Stomach (tissue), 4 donors: ENCODE data around the gene FCN2.

Source experiments
- CTCF ChIP-seq, 7 experiments: fragments of 450-650 bp in 4 of 7; fragments of 200-600 bp in 3 of 7; sonication (generic) in 3 of 7; IDR thresholded peaks; one replicate each; pipeline ENCODE4 v1.5.1; 2016 to 2019; ENCODE audit warnings: antibody characterized with exemption in 7 of 7, control low read depth in 2 of 7, mild to moderate bottlenecking in 1 of 7
- POLR2A ChIP-seq, 4 donors: fragments of 450-650 bp; IDR thresholded peaks; one replicate each; pipeline ENCODE4 v1.6.1; 2016; ENCODE audit warnings: antibody characterized with exemption in 4 of 4, control low read depth in 2 of 4, mild to moderate bottlenecking in 1 of 4, moderate library complexity in 1 of 4
- POLR2AphosphoS5 ChIP-seq, 3 donors: sonication (generic); formaldehyde crosslinking; IDR thresholded peaks; one replicate each; pipeline ENCODE4 v1.6.1; 2016; ENCODE audit warnings: antibody characterized with exemption in 3 of 3

DNA sequence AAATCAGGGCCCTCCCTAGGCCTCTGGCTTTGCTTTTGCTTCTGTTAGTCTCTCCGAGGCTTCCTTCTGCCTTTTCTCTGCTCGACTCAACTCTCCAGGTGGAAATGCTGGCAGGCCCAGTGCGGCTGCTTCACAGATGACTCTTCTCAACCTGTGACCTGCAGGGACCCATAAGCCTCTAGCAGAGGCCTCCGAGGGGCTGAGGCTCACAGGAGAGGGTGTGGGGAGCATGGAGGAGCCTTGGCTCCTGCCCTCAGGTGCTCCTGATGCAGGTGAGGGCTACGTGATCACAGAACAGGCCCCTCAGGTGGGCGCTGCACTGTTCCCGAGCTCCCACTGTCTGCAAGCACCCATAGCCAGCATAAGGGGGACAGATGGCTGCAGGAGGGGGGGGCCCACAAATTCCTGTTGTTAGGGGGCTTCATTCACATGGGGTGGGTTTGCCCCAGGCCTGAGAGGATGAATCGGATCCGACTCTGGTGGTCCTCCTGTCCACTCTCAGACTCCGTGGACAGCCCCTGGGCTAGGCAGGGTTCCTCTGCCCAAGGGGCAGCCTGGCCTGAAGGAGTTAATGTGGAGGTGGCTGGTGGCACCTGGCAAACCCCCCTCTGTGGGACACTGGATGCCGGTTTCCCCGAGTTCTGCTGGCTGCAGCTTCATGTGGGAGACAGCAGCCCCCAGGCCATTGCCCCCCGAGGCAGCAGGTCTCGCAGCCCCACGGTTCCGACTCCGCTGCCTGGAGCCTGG, 10.9 kb upstream of the FCN2 start:
- no peak for TF ChIP-seq POLR2AphosphoS5 (IDR thresholded peaks at IDR 0.05)
- TF ChIP-seq POLR2A (IDR thresholded peaks at IDR 0.05) = no peak
- TF ChIP-seq CTCF (IDR thresholded peaks at IDR 0.05) = no peak
